ENCODE measurements around the gene PPIG. TPM values are rescaled to one million over a fixed set of nuclear protein-coding genes. Genes with fewer than 3 reads are reported as not detected.

Gene PPIG
- total RNA-seq, 1 experiment from 2014 or later = 20.9 TPM

DNA sequence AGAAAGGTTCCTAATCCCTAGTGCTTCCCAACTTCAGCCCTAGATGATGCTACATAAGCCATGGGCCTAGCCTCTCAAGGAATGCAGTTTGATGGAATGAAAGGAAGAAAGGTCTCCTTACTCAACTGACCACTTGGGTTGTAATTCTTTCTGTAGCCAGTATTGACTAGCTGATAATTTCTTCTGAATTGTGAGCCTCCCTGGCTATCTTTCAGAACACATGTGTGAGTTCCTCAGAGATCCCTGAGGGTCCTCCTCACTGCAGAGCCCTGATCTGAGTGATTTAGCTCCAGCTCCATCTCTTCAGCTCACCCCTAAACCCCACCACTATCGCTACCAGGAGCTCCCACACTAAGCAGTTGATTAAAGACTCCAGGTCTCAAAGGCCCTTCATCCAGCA is 78.6 kb downstream of the PPIG start:
- no peaks in the 10 kb centered on the region; the same call in 1 of the 2 replicates for H3K9me2 ChIP-seq (replicated peaks; ENCODE audit: low read length)
- no peak for ATAC-seq
- intact Hi-C loops (cut with micrococcal nuclease) = no loop called here
- no peaks in the 10 kb centered on the region for H3F3A ChIP-seq (ENCODE audit: low read length, unreplicated experiment)
- H3K9me3 ChIP-seq (ENCODE audit: low read length) = no peaks in the 10 kb centered on the region
- H3K79me2 ChIP-seq (ENCODE audit: low read length) = no peaks in the 10 kb centered on the region
- H3K27me3 ChIP-seq (ENCODE audit: low read length) = no peaks in the 10 kb centered on the region
- H3K36me3 ChIP-seq (ENCODE audit: low read depth, low read length) = no peaks in the 10 kb centered on the region
- POLR2A ChIA-PET (ENCODE audit: unreplicated experiment) = no interaction called here
- H2AFZ ChIP-seq (ENCODE audit: low read length) = no peak overlapping the region
- no peak for TF ChIP-seq CTCF (conservative IDR thresholded peaks at IDR 0.05; ENCODE audit: low read depth, low read length)
- BruUV-seq (replicated peaks) = no TSS peak
- H4K20me1 ChIP-seq (ENCODE audit: low read length) = no peaks in the 10 kb centered on the region
- no peak overlapping the region for H3K4me3 ChIP-seq (ENCODE audit: low read length)
- CTCF ChIA-PET = no interaction called here
- H3K4me2 ChIP-seq (ENCODE audit: low read length) = no peak overlapping the region
- DNase-seq = no peak
- H3K9ac ChIP-seq (ENCODE audit: low read length) = no peak overlapping the region
- H3K4me1 ChIP-seq (ENCODE audit: insufficient read depth, low read length) = no peaks in the 10 kb centered on the region
- H3K27ac ChIP-seq (ENCODE audit: low read length) = no peak overlapping the region

- ATAC-seq = no peak
- no peaks in the 10 kb centered on the region for H4K20me1 ChIP-seq (ENCODE audit: low read length)
- H3K9me3 ChIP-seq (ENCODE audit: low read length) = no peaks in the 10 kb centered on the region
- no peak overlapping the region for H3K4me3 ChIP-seq (ENCODE audit: low read length)
- H3K9me2 ChIP-seq (replicated peaks; ENCODE audit: low read length) = no peaks in the 10 kb centered on the region; the same call in 1 of the 2 replicates
- no peak for DNase-seq
- CTCF ChIA-PET = no interaction called here
- no peak overlapping the region for H2AFZ ChIP-seq (ENCODE audit: low read length)
- no TSS peak for BruUV-seq (replicated peaks)
- no peaks in the 10 kb centered on the region for H3K4me1 ChIP-seq (ENCODE audit: insufficient read depth, low read length)
- TF ChIP-seq EZH2phosphoT487 (IDR thresholded peaks at IDR 0.05; ENCODE audit: borderline replicate concordance, low read length) (no peak), CTCF (conservative IDR thresholded peaks at IDR 0.05; ENCODE audit: low read depth, low read length) (no peak), EZH2 (IDR thresholded peaks at IDR 0.05; ENCODE audit: low read length, unreplicated experiment) (no peak)
- no peaks in the 10 kb centered on the region for H3F3A ChIP-seq (ENCODE audit: low read length, unreplicated experiment)
- no peak overlapping the region for H3K27ac ChIP-seq (ENCODE audit: low read length)
- POLR2A ChIA-PET (ENCODE audit: unreplicated experiment) = no interaction called here
- no peak overlapping the region for H3K9ac ChIP-seq (ENCODE audit: low read length)
- H3K36me3 ChIP-seq (ENCODE audit: low read depth, low read length) = no peaks in the 10 kb centered on the region
- no peaks in the 10 kb centered on the region for H3K27me3 ChIP-seq (ENCODE audit: low read length)
- intact Hi-C loops (cut with micrococcal nuclease) = no loop called here
- H3K4me2 ChIP-seq (ENCODE audit: low read length) = no peak overlapping the region
- H3K79me2 ChIP-seq (ENCODE audit: low read length) = no peaks in the 10 kb centered on the region
Measured at GRCh38 chr2:169663247-169663646, 79.1 kb downstream of the PPIG start.

DNA sequence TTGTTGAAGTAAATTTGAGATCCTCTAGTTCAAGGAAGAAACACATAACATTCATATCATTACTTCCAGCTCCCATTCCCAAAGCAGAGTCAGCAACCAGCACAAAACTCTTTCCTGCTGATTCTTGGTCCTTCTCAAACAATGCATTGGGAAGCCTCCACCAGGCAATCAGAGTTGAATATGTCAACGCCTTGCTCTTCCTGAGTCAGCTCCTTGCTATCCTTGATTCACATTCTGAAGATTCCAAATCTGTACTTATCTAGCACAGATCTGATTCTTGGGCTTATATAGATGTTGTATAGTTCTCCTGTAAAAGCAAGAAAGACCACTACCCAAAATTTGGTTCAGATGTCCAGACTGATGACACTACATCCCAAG is 80.4 kb downstream of the PPIG start:
- BruUV-seq (replicated peaks) = no TSS peak

More for the DNA sequence above, 80.4 kb downstream of the PPIG start:
- Histone ChIP-seq H3K9ac (ENCODE audit: low read length) (no peak overlapping the region), H3F3A (ENCODE audit: low read length, unreplicated experiment) (no peaks in the 10 kb centered on the region), H3K79me2 (ENCODE audit: low read length) (no peaks in the 10 kb centered on the region), H3K4me3 (ENCODE audit: low read length) (no peak overlapping the region), H4K20me1 (ENCODE audit: low read length) (no peaks in the 10 kb centered on the region), H2AFZ (ENCODE audit: low read length) (no peak overlapping the region), H3K9me3 (ENCODE audit: low read length) (no peaks in the 10 kb centered on the region), H3K4me2 (ENCODE audit: low read length) (no peak overlapping the region), H3K4me1 (ENCODE audit: insufficient read depth, low read length) (no peaks in the 10 kb centered on the region), H3K27me3 (ENCODE audit: low read length) (no peaks in the 10 kb centered on the region), H3K27ac (ENCODE audit: low read length) (no peak overlapping the region), H3K36me3 (ENCODE audit: low read depth, low read length) (no peaks in the 10 kb centered on the region), H3K9me2 (replicated peaks; ENCODE audit: low read length) (no peaks in the 10 kb centered on the region; the same call in 1 of the 2 replicates)
- POLR2A ChIA-PET (ENCODE audit: unreplicated experiment) = no interaction called here
- intact Hi-C loops (cut with micrococcal nuclease) = no loop called here
- CTCF ChIA-PET = no interaction called here
- TF ChIP-seq EZH2 (IDR thresholded peaks at IDR 0.05; ENCODE audit: low read length, unreplicated experiment) = no peak
- no peak for TF ChIP-seq EZH2phosphoT487 (IDR thresholded peaks at IDR 0.05; ENCODE audit: borderline replicate concordance, low read length)
- TF ChIP-seq CTCF (conservative IDR thresholded peaks at IDR 0.05; ENCODE audit: low read depth, low read length) = no peak
- no peak for DNase-seq
- no peak for ATAC-seq
